HG02870 (cell line): Measurements from ENCODE around the gene NF2.
A peak's percentile ranks its signal among the peaks of the same experiment; 100 is the strongest.
"Not testable (repeated sequence)": the region's sequence is repeated elsewhere in the genome, so short reads cannot be mapped to it uniquely, and the experiment has no call there.

Experiments used
- ATAC-seq: cut with Tn5 transposase; IDR thresholded peaks from one replicate; pipeline ENCODE4 v1.9.1; 2021; ENCODE audit warnings: mild to moderate bottlenecking, moderate library complexity; ENCODE audit not compliant: unreplicated experiment

The NF2 gene

GRCh38 chr22:29603358-29604075 is at the start of gene NF2:
Gene NF2 (plus strand): TSS chr22:29603633. CDS start chr22:29603999, 366 bp downstream.
- peak; percentile 95 for ATAC-seq

DNA sequence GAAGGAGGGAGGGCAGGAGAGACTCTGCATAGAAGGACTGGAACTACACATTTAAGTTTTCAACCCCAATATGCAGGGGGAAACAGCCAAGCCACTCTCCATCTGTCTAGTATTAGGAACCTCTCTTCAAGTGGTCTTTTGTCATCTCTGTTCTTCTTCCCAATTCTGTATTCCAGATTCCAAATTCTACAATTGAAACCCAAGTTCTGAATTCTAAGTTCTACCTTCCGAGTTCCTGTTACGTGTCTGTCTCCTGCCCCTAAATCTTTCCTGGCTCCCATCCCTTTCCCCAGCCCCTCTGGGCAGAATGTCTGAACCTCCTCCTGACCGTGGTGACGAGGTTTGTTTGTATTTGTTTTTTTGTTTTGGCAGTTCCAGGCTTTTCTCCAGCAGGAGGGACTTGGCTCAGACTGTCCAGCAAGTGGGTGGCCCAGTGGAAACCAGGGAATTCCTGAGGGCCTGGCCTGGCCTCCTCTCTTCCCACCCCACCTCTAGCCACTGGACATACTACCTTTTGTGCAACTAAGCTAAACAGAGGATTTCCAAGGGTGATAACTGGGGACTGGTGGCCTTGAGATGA is 48.3 kb upstream of the NF2 start:
- ATAC-seq = no peak

GRCh38 chr22:29559030-29559429 is 44.4 kb upstream of the NF2 start:
- no peak for ATAC-seq

DNA sequence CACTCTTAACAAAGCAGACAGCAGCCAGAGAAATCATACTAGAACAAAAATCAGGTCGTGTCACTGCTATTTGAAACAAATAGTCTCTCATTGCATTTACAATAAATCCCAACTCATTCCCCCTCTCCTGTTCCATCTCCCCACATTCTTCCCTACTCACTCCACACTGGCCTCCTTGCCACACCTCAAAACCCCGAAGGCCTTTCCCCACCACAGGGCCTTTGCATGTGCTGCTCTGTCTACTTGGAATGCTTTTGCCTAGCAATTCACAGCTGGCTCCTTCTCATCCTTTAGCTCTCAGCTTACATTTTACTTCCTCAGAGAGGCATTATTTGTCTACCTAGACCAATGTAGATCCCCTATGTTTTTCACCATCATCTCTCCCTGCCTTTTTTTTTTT is 43.6 kb upstream of the NF2 start:
- no peak for ATAC-seq

DNA sequence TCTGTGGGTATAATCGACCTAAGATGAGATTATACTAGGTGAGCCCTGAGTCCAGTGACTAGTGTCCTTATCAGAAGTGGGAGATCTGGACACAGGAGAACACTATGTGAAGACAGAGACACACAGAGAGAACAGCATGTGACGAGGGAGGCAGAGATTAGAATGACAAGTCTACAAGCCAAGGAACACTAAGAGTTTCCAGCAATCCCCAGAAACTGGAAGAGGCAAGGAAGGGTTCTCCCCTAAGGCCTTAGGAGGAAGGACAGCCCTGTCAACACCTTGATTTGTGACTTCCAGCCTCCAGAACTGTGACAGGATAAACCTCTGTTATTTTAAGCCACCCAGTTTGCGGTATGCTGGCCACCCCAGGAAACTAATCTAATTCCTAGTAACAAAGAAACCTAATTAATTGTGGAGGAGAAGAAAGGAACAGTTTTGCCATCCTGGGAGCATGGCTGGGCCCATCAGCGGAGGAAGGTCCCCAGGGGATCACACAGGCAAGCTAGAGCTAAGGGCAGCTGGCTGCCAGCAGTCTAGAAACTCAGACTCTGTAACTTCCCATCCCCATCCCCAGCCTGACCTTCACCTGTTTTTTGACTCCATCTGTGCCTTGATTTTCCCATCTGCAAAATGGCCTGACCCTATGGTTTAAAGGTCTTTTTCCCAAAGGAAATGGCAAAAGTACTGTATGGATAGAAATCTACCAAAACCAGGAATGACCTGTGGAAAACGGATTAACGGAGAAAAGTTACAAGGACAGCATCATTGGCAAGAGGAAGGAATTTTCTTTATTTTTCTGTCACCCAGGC is 39.6 kb upstream of the NF2 start:
- no peak for ATAC-seq

DNA sequence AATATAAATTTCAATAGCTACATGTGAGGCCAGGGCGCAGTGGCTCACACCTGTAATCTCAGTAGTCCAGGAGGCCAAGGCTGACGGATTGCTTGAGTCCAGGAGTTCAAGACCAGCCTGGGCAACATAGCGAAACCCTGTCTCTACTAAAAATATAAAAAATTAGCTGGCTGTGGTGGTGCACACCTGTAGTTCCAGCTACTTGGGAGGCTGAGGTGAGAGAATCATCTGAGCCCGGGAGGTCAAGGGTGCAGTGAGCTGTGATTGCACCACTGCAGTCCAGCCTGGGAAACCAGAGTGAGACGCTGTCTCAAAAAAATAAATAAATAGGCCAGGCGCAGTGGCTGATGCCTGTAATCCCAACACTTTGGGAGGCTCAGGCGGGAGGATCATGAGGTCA is 36.9 kb upstream of the NF2 start:
- ATAC-seq = not testable (repeated sequence)

- ATAC-seq = no peak
Observed at GRCh38 chr22:29567338-29567737, 36.1 kb upstream of the NF2 start.

DNA sequence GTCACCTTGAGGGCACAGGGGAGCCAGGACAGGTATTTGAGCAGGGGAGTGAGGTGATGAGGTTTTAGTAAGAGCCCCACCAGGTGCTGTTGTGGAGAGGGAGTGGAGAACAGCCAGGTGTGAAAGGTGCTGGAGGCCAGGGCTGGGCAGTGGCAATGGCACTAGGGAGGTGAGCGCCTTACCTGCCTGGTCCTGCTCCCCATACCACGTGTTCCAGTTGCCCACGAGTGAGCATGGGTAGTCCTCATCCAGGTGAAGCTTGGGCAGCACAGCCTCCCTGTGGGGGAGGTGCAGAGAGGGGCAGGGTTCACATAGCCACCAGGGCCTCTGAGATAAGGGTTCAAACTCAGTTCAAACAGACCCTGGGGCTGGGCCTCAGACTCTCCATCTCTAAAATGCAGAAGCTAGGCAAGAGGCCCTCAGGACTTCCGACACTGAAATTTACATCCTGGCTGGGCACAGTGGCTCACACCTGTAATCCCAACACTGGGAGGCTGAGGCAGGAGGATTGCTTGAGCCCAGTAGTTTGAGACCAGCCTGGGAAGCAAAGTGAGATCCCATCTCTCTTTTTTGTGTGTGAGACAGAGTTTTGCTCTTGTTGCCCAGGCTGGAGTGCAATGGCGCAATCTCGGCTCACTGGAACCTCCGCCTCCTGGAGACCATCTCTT is 34.3 kb upstream of the NF2 start:
- no peak for ATAC-seq

GRCh38 chr22:29570456-29570855 is 33.0 kb upstream of the NF2 start:
- ATAC-seq = no peak

DNA sequence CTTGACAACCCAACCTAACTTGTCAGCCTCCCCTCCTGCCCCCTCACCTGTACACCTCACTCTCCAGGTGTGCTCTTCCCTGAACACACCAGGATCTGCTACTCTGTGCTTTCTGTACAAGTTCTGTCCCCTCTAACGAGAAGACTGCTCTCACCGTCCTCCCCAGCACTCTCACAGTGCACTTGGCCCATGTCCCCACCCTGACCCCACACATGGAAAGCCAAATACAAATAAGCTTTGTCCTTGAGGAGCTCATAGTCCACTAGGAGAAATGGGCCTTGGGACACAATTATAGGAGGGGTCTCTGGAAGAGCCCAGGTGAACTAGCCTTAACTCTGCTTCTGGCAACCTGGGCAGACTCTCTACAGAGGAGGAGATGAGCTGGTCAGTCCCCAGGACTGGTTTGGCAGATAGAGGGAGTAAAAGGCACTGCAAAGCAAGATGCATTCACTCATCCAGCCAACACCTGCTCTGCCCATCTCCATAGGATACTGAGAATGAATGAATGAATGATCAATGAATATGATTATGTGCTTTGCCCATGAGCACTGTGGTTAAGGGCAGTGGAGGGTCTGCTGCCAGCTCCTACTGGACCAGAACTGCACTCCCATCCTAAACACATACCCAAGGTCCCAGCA is 32.4 kb upstream of the NF2 start:
- no peak for ATAC-seq

DNA sequence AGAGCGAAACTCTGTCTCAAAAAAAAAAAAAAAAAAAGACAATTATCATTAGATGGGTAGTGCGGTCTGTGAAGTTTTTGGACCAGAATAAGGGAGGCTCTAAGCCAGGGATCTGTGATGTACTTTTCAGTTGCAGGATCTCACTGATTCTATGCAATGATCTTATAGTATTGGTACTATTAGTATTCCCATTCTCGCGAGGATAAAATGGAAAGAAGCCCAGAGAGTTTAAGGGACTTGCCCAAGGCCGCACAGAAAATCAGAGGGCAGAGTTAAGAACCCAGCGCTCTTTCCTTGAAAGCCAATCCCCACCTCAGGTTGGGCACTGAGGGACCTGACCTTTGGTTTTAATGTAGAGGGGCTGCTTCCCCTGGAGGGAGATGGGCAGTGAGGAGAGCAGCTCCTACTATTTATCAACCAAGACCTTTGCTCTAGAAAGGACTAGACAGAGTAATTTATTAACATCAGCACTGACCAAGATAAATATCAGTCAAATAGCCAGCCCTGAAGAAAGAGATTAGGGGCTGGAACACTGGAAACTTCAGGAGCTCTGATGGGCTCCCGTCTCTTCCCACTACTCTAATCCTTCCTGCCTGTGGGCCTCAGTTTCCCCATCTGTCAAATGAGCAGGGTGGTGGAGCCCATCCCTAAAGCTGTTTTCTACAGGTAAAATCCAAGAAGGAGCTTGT is 28.5 kb upstream of the NF2 start:
- ATAC-seq = no peak

DNA sequence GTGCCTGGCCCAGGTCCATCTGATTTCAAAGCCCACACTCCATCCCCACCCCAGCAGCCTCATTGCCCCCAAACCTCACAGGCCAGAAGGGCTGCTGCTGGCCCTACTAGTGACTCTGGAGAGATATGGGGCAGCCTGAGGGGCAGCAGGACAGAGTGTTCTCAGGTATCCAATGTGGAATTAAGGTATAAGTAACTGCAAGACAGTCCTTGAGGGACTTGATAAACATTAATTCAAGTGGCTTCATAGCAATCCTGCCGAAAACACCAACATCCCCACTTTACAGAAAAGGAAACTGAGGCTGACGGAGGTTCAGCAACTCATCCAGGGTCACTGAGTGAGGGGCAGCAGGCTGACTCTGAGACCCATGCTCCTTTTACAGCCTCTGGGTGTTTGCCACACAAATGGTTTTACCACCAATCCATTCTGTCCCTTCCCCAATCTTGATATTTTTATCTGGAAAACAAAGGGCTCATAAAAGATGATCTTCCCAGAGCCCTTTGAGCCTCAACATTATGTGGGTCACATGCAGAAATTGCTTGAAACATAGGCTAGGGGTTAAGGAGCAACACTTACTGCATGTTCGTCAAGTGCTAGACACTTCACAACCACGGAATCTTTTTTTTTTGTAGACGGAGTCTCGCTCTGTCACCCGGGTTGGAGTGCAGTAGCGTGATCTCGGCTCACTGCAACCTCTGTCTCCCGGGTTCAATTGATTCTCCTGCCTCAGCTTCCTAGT is 24.8 kb upstream of the NF2 start:
- no peak for ATAC-seq

DNA sequence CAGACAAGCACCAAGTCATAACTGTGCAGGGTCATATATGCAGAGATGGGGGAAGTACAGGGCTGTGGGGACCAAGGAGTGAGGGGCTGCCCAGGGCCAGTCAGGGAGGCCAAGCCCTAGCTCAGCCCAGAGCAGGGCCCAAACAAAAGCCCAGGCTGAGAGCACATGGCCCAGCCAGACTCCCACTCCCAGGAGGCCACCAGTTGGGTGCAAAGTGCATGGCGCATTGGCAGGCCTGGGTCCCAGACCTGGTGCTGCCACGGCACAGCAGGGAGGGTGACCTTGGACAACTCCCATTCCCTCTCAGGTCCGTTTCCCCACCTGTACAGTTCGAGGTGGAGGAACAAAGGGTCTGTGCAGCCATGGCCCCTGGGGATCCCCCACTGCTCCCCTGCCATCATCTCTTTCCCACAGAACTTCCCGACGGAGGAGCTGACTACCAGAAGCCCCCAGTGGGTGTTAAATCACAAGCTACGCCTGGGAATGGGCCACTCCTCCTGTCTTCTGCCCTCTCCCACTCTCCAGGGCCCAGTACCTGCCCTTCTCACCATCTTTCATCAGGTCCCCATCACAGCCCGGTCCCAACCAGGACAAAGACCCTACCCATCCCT is 23.1 kb upstream of the NF2 start:
- ATAC-seq = no peak

- ATAC-seq = no peak
Observed at GRCh38 chr22:29581799-29582198, 21.6 kb upstream of the NF2 start.

- ATAC-seq = no peak
Observed at GRCh38 chr22:29584975-29585374, 18.5 kb upstream of the NF2 start.

- ATAC-seq = not testable (repeated sequence)
Observed at GRCh38 chr22:29586193-29586705, 17.2 kb upstream of the NF2 start.

DNA sequence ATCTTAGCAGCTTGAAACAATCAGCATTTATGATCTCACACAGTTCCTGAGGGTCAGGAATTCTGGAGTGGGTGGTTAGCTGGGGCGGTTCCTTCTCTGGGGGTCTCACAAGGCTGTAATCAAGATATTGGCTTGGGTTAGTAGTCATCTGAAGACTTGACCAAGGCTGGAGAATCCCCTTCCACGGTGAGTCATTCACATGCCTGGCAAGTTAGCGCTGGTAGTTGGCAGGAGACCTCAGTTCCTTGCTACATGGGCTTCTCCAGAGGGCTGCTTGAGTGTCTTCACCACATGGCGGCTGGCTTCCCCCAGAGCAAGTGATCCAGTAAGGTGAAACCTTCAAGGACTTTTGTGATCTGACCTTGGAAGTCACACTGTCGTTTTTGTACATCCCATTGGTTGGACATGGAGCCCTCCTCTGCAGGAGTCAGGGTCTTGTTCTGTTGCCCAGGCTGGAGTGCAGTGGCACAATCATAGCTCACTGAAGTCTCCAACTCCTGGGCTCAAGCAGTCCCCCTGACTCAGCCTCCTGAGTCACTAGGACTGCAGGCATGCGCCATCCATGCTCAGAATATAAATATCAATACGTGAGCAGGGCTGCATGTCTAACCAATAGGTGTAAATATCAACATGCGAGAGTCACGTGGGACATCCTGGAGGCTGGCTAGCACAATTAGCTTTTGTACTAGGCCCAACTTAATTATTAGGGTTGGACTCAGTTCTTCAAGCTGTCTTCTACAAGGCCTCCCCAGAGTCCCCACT is 15.3 kb upstream of the NF2 start:
- no peak for ATAC-seq

- no peak for ATAC-seq
Observed at GRCh38 chr22:29593923-29594322, 9.5 kb upstream of the NF2 start.
